Measurements from ENCODE around the gene MYOZ3. TPM values are rescaled to one million over a fixed set of nuclear protein-coding genes. Genes with fewer than 3 reads are reported as not detected.

MYOZ3 gene
- total and polyA plus RNA-seq, 2 of the 8 experiments (the other 6 are each of a cell fraction or from before 2014, with no cell fraction given), result 9.6 to 19.1 TPM

- Histone ChIP-seq H2BK5ac (ENCODE audit: low read depth, low read length) (no peak overlapping the region), H3K23me2 (ENCODE audit: low read depth, low read length) (no peaks in the 10 kb centered on the region), H3K27ac (ENCODE audit: low read depth, low read length) (no peak overlapping the region), H3K14ac (ENCODE audit: insufficient read length) (no peak overlapping the region), H3K56ac (replicated peaks; ENCODE audit: insufficient read length, low read depth, low read length) (no peak overlapping the region), H2BK12ac (ENCODE audit: low read depth, low read length) (0 out of 2 replicates have a peak overlapping the region, but pooled peaks have one; percentile 27), H3K79me2 (ENCODE audit: control insufficient read depth in 1 of 2, insufficient read depth in 2 of 2, low read length in 2 of 2) (no peaks in the 10 kb centered on the region), H3K4me1 (replicated peaks in 1 of 4; ENCODE audit: control insufficient read depth in 3 of 4, insufficient read depth in 4 of 4, low read length in 3 of 4) (peaks cover 0 to 4% (median under 1%) of the 10 kb centered on the region in 4 experiments; a peak in 3 of 7 replicates), H2AK5ac (ENCODE audit: low read depth, low read length) (no peak overlapping the region), H4K5ac (ENCODE audit: insufficient read length, low read depth, low read length) (no peak overlapping the region), H2BK20ac (ENCODE audit: low read length) (no peak overlapping the region), H3K18ac (ENCODE audit: extremely low read depth, low read length) (no peak overlapping the region), H2BK15ac (ENCODE audit: low read length) (no peak overlapping the region), H4K8ac (ENCODE audit: extremely low read depth, insufficient read depth, low read length) (0 out of 2 replicates have a peak overlapping the region, but pooled peaks have one; percentile 4), H3K4me2 (ENCODE audit: insufficient read depth in 1 of 2, low read depth in 2 of 2, low read length in 2 of 2) (no peak overlapping the region), H4K20me1 (replicated peaks in 1 of 2; ENCODE audit: control insufficient read depth in 1 of 2, insufficient read depth in 2 of 2, low read length in 2 of 2) (no peaks in the 10 kb centered on the region), H3K9ac (replicated peaks in 1 of 4; ENCODE audit: extremely low read depth in 1 of 4, low read depth in 3 of 4, low read length in 3 of 4) (no peak overlapping the region), H3K36me3 (ENCODE audit: control insufficient read depth in 2 of 4, insufficient read depth in 4 of 4, low read length in 3 of 4) (no peaks in the 10 kb centered on the region), H3K23ac (ENCODE audit: insufficient read length) (no peak overlapping the region), H2AFZ (ENCODE audit: low read length) (no peak overlapping the region), H3K79me1 (ENCODE audit: low read depth, low read length) (no peaks in the 10 kb centered on the region), H3K9me3 (ENCODE audit: insufficient read depth in 2 of 2, low read depth in 1 of 2, low read length in 1 of 2) (no peaks in the 10 kb centered on the region), H4K91ac (replicated peaks; ENCODE audit: insufficient read length, low read length) (no peak overlapping the region), H3K4me3 (ENCODE audit: extremely low read depth in 1 of 4, insufficient read depth in 2 of 4, low read depth in 3 of 4, low read length in 4 of 4) (no peak overlapping the region), H2BK120ac (replicated peaks; ENCODE audit: low read depth, low read length) (no peak overlapping the region), H3K4ac (replicated peaks; ENCODE audit: insufficient read length, low read depth, low read length) (no peak overlapping the region), H3K27me3 (replicated peaks in 1 of 4; ENCODE audit: control insufficient read depth in 3 of 4, extremely low read depth in 1 of 4, insufficient read depth in 3 of 4, low read length in 3 of 4) (no peaks in the 10 kb centered on the region)
- 89% methylated on average over 6 of the region's 6 CpGs; no CpG with 5 or more reads in 1 of the 2 experiments for whole genome bisulfite sequencing, 2 experiments (ENCODE audit: extremely low coverage in 1 of 2, insufficient coverage in 1 of 2, insufficient read length in 1 of 2, insufficient replicate concordance in 2 of 2, low coverage in 1 of 2, low lambda C conversion rate in 2 of 2, missing lambda C conversion rate in 1 of 2)
- no peak for DNase-seq (ENCODE audit: low read depth in 1 of 2, low spot score in 2 of 2)
- no peak for FAIRE-seq
- ChIA-PET CTCF (ENCODE audit: partially characterized antibody) (interaction anchor here (0.6 to 2.5 kb wide), 10 partner anchors 11 to 1045 kb away, joined by 3 to 7 read pairs (median 3); no protein-coding TSS in a partner anchor), POLR2A (ENCODE audit: partially characterized antibody) (interaction anchor here (0.6 to 0.8 kb wide), 2 partner anchors 11 to 13 kb away, joined by 3 to 5 read pairs; no protein-coding TSS in a partner anchor)
- no peak for TF ChIP-seq TAF7 (optimal IDR thresholded peaks at IDR 0.05; ENCODE audit: borderline replicate concordance, low read depth, low read length)
- TF ChIP-seq KDM4A (IDR thresholded peaks at IDR 0.05; ENCODE audit: low read depth, low read length, severe bottlenecking), result no peak
- TF ChIP-seq GABPA (IDR thresholded peaks at IDR 0.05; ENCODE audit: borderline replicate concordance, insufficient read depth, low read length), result no peak
- TF ChIP-seq POLR2A (IDR thresholded peaks at IDR 0.05; ENCODE audit: control extremely low read depth in 1 of 2, low read depth in 2 of 2, low read length in 2 of 2), result no peak
- no peak for TF ChIP-seq RNF2 (IDR thresholded peaks at IDR 0.05; ENCODE audit: borderline replicate concordance, low read depth, low read length, missing control alignments, poor library complexity, severe bottlenecking)
- no peak for TF ChIP-seq YY1 (IDR thresholded peaks at IDR 0.05; ENCODE audit: low read depth, low read length)
- TF ChIP-seq TCF12 (IDR thresholded peaks at IDR 0.05; ENCODE audit: low read depth, low read length), result no peak
- no peak for TF ChIP-seq SRF (IDR thresholded peaks at IDR 0.05; ENCODE audit: low read depth, low read length)
- no peak for TF ChIP-seq CHD2 (IDR thresholded peaks at IDR 0.05; ENCODE audit: low read length)
- TF ChIP-seq USF2 (IDR thresholded peaks at IDR 0.05; ENCODE audit: low read length), result no peak
- no peak for TF ChIP-seq TBP (IDR thresholded peaks at IDR 0.05; ENCODE audit: low read depth, low read length)
- TF ChIP-seq MAFK (IDR thresholded peaks at IDR 0.05; ENCODE audit: low read depth, low read length), result no peak
- no peak for TF ChIP-seq BACH1 (IDR thresholded peaks at IDR 0.05; ENCODE audit: low read length)
- TF ChIP-seq CEBPB (IDR thresholded peaks at IDR 0.05; ENCODE audit: low read depth, low read length), result no peak
Observed at GRCh38 chr5:150631326-150631701, 29.7 kb upstream of the MYOZ3 start.
